Measurements from ENCODE around the gene RXRA. TPM values are rescaled to one million over a fixed set of nuclear protein-coding genes. Genes with fewer than 3 reads are reported as not detected.

RXRA gene
- total and polyA plus RNA-seq, 10 of the 15 experiments (the other 5 are each of a cell fraction or from before 2014, with no cell fraction given): 0.89 to 36.8 (median 11.1) TPM

GRCh38 chr9:134403682-134404301, 77.5 kb downstream of the RXRA start:
- in situ Hi-C loops (cut with MboI) (no loop called here), intact Hi-C loops (cut with micrococcal nuclease; ENCODE audit: unreplicated experiment) (no loop called here)
- FAIRE-seq: peak; percentile 93
- BruUV-seq (replicated peaks): no TSS peak
- POLR2A ChIA-PET: interaction anchor here (1.1 to 5.8 kb wide), 2 partner anchors 10 to 27 kb away, joined by 3 to 88 read pairs; no protein-coding TSS in a partner anchor
- 3% methylated on average over 15 of the region's 17 CpGs for WGBS (ENCODE audit: insufficient coverage, insufficient replicate concordance, low lambda C conversion rate, missing lambda C conversion rate)
- SMC1A ChIA-PET (ENCODE audit: uncharacterized antibody, unreplicated experiment): interaction anchor here (1.5 to 5.2 kb wide), 2 partner anchors 8 to 12 kb away, joined by 7 to 39 read pairs; no protein-coding TSS in a partner anchor
- Histone ChIP-seq H3K4me1 (ENCODE audit: control insufficient read depth, insufficient read depth, low read length) (peaks cover 53% of the 10 kb centered on the region), H3K79me2 (ENCODE audit: control insufficient read depth, insufficient read depth, low read length) (peaks cover 32% of the 10 kb centered on the region), H3K9me3 (replicated peaks; ENCODE audit: control insufficient read depth, insufficient read depth, low read length) (peaks cover 6% of the 10 kb centered on the region), H3K4me2 (ENCODE audit: control insufficient read depth, insufficient read depth) (peak overlapping the region; percentile 79), H3K27me3 (replicated peaks in 1 of 2; ENCODE audit: control insufficient read depth in 2 of 2, insufficient read depth in 2 of 2, low read length in 1 of 2) (no peaks in the 10 kb centered on the region), H2AFZ (ENCODE audit: control insufficient read depth, low read depth, low read length) (peak overlapping the region; percentile 15; the same call in 1 of the 2 replicates), H4K20me1 (ENCODE audit: control insufficient read depth, insufficient read depth) (no peaks in the 10 kb centered on the region), H3K27ac (ENCODE audit: control insufficient read depth, insufficient read depth) (peak overlapping the region; percentile 79), H3K36me3 (ENCODE audit: control insufficient read depth in 2 of 2, insufficient read depth in 2 of 2, low read length in 1 of 2) (peaks cover 8 to 11% of the 10 kb centered on the region in 2 experiments; a peak in 2 of 4 replicates), H3K9ac (ENCODE audit: control insufficient read depth, insufficient read depth, low read length) (peak overlapping the region; percentile 44), H3K4me3 (peak overlapping the region; percentile 41; the same call in 1 of the 2 replicates)
- CTCF ChIA-PET: interaction anchor here (0.7 kb wide), 1 partner anchor 1747 kb away, joined by 3 read pairs; no protein-coding TSS in a partner anchor
- no peak for DNase-seq (ENCODE audit: low read depth, low spot score)
- peak; percentile 48 for ATAC-seq
- RAD21 ChIA-PET (ENCODE audit: unreplicated experiment): interaction anchor here (1.5 to 3.6 kb wide), 2 partner anchors 8 to 12 kb away, joined by 5 to 20 read pairs; no protein-coding TSS in a partner anchor
- TF ChIP-seq GABPA (IDR thresholded peaks at IDR 0.05; ENCODE audit: low read depth) (no peak), TBL1XR1 (IDR thresholded peaks at IDR 0.05; ENCODE audit: low read depth, low read length) (no peak), RELB (IDR thresholded peaks at IDR 0.05; ENCODE audit: low read depth) (peak; percentile 51), NBN (IDR thresholded peaks at IDR 0.05) (0 out of 2 replicates have a peak, but pooled peaks have one; percentile 56), BACH1 (IDR thresholded peaks at IDR 0.05; ENCODE audit: borderline replicate concordance) (0 out of 2 replicates have a peak, but pooled peaks have one; percentile 21), TCF12 (IDR thresholded peaks at IDR 0.05; ENCODE audit: low read depth, low read length) (no peak), CHD4 (IDR thresholded peaks at IDR 0.05) (no peak), SP1 (IDR thresholded peaks at IDR 0.05; ENCODE audit: low read depth, low read length) (no peak), PAX5 (IDR thresholded peaks at IDR 0.05; ENCODE audit: borderline replicate concordance, low read depth, low read length) (0 out of 2 replicates have a peak, but pooled peaks have one; percentile 23), ZNF687 (IDR thresholded peaks at IDR 0.05) (peak; percentile 31), E2F8 (IDR thresholded peaks at IDR 0.05; ENCODE audit: low read depth, partially characterized antibody) (no peak), BHLHE40 (IDR thresholded peaks at IDR 0.05; ENCODE audit: borderline replicate concordance in 1 of 2, low read depth in 2 of 2, low read length in 1 of 2) (peak in 1 of 2 experiments; percentile 15; a peak in 1 of 4 replicates), ATF2 (IDR thresholded peaks at IDR 0.05; ENCODE audit: low read length) (no peak)

All from GM12878 (cell line).